Transverse colon (tissue), 3 donors: ENCODE measurements around the gene RPS6KA3.

ENCODE experiments used
- POLR2A ChIP-seq: fragments of 450-650 bp; IDR thresholded peaks from one replicate; pipeline ENCODE4 v1.6.1; 2016; ENCODE audit warnings: antibody characterized with exemption, mild to moderate bottlenecking, moderate library complexity
- TF ChIP-seq, protein P1 (sequence below), 5 experiments: fragments of 200-600 bp in 3 of 5; fragments of 450-650 bp in 2 of 5; sonication (generic) in 3 of 5; IDR thresholded peaks; 1 replicate in 2 of 5; 2 replicates in 3 of 5; pipeline ENCODE4 v1.5.1; 2016 to 2017; ENCODE audit warnings: antibody characterized with exemption in 5 of 5, inconsistent platforms in 3 of 5, mild to moderate bottlenecking in 2 of 5, moderate library complexity in 1 of 5

DNA sequence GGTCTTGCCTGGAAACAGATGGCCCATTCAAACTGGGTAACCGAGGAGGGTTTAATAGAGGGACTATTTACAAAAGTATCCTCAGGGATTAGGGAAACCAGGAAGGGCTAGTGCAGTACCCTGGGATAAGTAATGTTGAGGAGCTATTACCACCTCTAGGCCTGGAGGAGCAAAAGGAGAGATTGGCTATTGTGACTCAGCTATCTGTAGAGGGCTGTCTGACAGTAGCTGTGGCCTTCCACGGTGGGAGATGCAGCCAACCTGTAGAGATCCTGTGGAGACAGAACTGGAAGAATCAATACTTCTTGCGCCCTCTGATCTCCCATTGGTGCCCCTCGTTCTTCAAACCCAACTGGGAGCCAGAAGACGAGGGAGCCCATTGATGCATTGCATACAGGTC lies 34.1 kb upstream of the RPS6KA3 start:
- no peak for TF ChIP-seq POLR2A
- TF ChIP-seq, protein P1, sequence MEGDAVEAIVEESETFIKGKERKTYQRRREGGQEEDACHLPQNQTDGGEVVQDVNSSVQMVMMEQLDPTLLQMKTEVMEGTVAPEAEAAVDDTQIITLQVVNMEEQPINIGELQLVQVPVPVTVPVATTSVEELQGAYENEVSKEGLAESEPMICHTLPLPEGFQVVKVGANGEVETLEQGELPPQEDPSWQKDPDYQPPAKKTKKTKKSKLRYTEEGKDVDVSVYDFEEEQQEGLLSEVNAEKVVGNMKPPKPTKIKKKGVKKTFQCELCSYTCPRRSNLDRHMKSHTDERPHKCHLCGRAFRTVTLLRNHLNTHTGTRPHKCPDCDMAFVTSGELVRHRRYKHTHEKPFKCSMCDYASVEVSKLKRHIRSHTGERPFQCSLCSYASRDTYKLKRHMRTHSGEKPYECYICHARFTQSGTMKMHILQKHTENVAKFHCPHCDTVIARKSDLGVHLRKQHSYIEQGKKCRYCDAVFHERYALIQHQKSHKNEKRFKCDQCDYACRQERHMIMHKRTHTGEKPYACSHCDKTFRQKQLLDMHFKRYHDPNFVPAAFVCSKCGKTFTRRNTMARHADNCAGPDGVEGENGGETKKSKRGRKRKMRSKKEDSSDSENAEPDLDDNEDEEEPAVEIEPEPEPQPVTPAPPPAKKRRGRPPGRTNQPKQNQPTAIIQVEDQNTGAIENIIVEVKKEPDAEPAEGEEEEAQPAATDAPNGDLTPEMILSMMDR (IDR thresholded peaks at IDR 0.05), result no peak
